ENCODE data around the gene RAB3IL1. TPM values are rescaled to one million over a fixed set of nuclear protein-coding genes. Genes with fewer than 3 reads are reported as not detected.
A peak's percentile ranks its signal among the peaks of the same experiment; 100 is the strongest.
"Not testable (repeated sequence)": the region's sequence is repeated elsewhere in the genome, so short reads cannot be mapped to it uniquely, and the experiment has no call there.

RAB3IL1 gene
- total and polyA plus RNA-seq, 5 donors, result 9.7 to 18.9 (median 12.5) TPM

DNA sequence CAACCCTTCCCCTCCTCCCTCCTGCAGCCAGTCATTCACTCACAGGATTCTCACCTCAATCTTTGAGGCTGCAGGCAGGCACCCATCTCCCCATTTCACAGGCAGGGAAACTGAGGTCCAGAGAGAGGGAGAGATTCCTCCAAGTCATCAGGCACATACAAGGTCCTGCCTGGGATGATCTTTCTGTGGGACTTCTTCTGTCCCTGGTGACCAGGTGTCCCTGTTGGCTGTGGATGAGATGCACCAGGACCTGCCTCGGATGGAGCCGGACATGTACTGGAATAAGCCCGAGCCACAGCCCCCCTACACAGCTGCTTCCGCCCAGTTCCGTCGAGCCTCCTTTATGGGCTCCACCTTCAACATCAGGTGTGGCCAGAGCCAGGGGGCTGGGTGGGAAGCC is 42.3 kb upstream of the RAB3IL1 start:
- Histone ChIP-seq H3K4me1 (ENCODE audit: control insufficient read depth, insufficient read depth, low read length) (peaks cover 28% of the 10 kb centered on the region), H3K9me3 (ENCODE audit: control insufficient read depth, low read length) (no peaks in the 10 kb centered on the region), H3K4me3 (ENCODE audit: low read length) (no peak overlapping the region), H3K27me3 (ENCODE audit: control insufficient read depth, insufficient read depth) (no peaks in the 10 kb centered on the region), H3K27ac (ENCODE audit: low read length) (no peak overlapping the region)
- ATAC-seq (no peak), DNase-seq (no peak)
- intact Hi-C loops (cut with DNase I), result loop anchor here in 1 of 4 donors (10.0 kb wide), 1 partner anchor 95 kb away; no protein-coding TSS in a partner anchor
- WGBS, result 91% methylated on average over 6 of the region's 6 CpGs

DNA sequence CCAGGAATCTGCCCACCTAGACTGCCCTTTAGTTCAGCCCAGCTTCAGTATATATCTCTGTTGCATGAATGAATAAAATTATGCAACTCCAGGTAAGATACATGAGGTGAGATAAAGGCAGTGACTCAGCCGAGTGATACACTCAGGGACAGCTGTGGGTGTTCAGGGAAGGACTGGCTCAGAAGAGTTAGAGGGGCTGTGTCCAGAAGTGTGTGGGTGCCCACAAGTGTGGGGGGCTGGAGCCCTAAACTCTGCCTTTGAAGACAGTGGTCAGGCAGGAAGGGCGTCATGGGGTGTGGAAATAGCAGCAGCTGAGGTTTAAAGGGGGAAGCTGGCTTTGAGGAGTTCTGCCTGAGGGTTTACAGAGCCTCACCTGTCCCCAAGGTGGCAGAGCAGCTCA is 41.7 kb upstream of the RAB3IL1 start:
- intact Hi-C loops (cut with DNase I), result loop anchor here in 1 of 4 donors (10.0 kb wide), 1 partner anchor 96 kb away; no protein-coding TSS in a partner anchor
- H3K4me1 ChIP-seq (ENCODE audit: control insufficient read depth, insufficient read depth, low read length), result peaks cover 28% of the 10 kb centered on the region

DNA sequence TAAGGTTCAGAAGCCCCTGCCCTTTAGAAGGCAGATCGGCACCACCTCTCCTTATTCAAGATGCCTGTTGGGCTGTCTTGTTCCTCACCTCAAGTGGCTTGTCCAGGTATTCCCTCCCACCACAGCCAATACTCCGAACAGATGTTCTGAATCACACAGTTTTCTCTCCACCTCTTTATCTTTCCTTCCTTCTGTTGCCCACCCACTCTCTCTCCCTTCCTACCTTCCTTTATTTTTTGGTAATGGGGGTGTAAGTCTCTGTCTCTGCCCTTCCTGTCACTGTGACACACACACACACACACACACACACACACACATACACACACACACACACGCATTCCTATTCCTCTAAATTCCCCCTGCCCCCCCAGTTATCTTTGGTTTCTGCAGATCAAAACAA is 41.2 kb upstream of the RAB3IL1 start:
- intact Hi-C loops (cut with DNase I), result loop anchor here in 1 of 4 donors (10.0 kb wide), 1 partner anchor 96 kb away; no protein-coding TSS in a partner anchor
- 63% methylated on average over 3 of the region's 3 CpGs for WGBS
- H3K4me3 ChIP-seq (ENCODE audit: low read length), result no peak overlapping the region

More for the DNA sequence above, 41.7 kb upstream of the RAB3IL1 start:
- H3K9me3 ChIP-seq (ENCODE audit: control insufficient read depth, low read length), result no peaks in the 10 kb centered on the region
- H3K27ac ChIP-seq (ENCODE audit: low read length), result no peak overlapping the region
- DNase-seq, result no peak
- no peaks in the 10 kb centered on the region for H3K27me3 ChIP-seq (ENCODE audit: control insufficient read depth, insufficient read depth)
- no peak for ATAC-seq
- WGBS, result 35% methylated on average over 2 of the region's 2 CpGs
- no peak overlapping the region for H3K4me3 ChIP-seq (ENCODE audit: low read length)

DNA sequence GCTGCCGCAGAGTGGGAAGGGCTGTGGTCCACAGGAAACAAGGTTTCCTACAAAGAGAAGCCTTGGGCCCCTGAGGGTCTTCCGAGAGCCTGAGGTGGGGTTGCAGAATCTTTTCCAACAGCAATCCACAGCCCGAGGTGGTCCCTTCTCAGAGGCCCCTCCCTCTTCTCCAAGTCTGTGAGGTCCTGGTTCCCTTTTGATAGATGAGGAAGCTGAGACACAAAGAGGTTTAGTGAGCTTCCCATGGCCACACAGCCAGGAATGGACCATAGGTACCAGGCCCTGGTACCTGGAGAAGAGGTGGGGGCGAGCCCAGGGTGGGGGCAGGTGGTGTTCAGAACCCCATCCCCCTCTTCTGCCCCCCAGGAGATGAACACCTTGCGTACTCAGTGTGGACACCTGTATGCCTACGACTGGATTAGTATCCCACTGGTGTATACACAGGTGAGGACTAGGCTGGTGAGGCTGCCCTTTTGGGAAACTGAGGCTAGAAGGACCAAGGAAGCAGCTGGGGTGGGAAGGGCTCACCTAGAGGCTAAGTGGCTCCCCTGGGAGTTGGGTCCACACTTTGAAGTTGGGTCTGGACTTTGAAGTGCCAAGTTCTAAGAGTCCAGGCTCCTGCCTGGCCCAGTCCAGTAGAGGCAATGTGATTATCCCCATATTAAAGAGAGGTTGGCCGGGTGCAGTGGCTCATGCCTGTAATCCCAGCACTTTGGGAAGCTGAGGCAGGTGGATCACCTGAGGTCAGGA is 39.8 kb upstream of the RAB3IL1 start:
- DNase-seq, result no peak
- no peak for ATAC-seq
- WGBS, result 89% methylated on average over 7 of the region's 7 CpGs
- intact Hi-C loops (cut with DNase I), result loop anchor here in 1 of 4 donors (10.0 kb wide), 1 partner anchor 98 kb away; no protein-coding TSS in a partner anchor
- Histone ChIP-seq H3K27ac (ENCODE audit: low read length) (no peak overlapping the region), H3K4me3 (ENCODE audit: low read length) (no peak overlapping the region), H3K4me1 (ENCODE audit: control insufficient read depth, insufficient read depth, low read length) (peaks cover 13% of the 10 kb centered on the region), H3K9me3 (ENCODE audit: control insufficient read depth, low read length) (no peaks in the 10 kb centered on the region), H3K27me3 (ENCODE audit: control insufficient read depth, insufficient read depth) (no peaks in the 10 kb centered on the region)

More for the DNA sequence above, 41.2 kb upstream of the RAB3IL1 start:
- ATAC-seq (no peak), DNase-seq (no peak)
- no peaks in the 10 kb centered on the region for H3K27me3 ChIP-seq (ENCODE audit: control insufficient read depth, insufficient read depth)
- H3K4me1 ChIP-seq (ENCODE audit: control insufficient read depth, insufficient read depth, low read length), result peaks cover 24% of the 10 kb centered on the region
- H3K9me3 ChIP-seq (ENCODE audit: control insufficient read depth, low read length), result no peaks in the 10 kb centered on the region
- H3K27ac ChIP-seq (ENCODE audit: low read length), result no peak overlapping the region

DNA sequence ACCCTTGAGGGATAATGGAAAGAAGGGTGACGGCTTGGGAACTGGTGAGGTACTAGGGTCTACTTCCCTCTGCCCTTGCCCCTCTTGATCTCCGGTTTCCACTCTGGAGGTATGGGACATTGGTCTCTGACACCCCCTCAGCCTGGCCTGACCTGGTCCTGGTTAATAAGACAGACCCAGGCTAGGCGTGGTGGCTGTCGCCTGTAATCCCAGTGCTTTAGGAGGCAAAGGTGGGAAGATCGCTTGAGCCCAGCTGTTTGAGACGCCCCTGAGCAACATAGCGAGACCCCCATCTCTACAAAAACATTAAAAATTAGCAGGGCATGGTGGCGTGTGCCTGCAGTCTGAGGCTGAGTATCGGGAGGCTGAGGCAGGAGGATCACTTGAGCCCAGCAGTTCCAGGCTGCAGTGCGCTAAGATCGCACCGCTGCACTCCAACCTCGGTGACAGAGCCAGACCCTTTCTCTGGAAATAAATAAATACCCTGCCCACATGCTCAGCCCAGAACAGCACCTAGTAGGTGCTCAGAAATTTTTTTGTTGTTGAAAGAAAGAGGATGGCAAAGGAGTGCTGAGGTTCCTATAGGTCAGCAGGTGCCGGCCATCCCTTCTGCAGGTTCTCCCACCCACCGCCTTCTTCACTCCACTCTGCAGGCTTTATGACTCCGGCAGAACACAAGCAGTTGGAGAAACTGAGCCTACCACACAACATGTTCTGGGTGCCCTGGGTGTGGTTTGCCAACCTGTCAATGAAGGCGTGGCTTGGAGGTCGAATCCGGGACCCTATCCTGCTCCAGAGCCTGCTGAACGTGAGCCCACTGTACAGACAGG is 39.0 kb upstream of the RAB3IL1 start:
- DNase-seq (no peak), ATAC-seq (no peak)
- peak overlapping the region; percentile 31 for H3K4me3 ChIP-seq (ENCODE audit: low read length)
- H3K27ac ChIP-seq (ENCODE audit: low read length), result peak overlapping the region; percentile 8
- no peaks in the 10 kb centered on the region for H3K9me3 ChIP-seq (ENCODE audit: control insufficient read depth, low read length)
- H3K4me1 ChIP-seq (ENCODE audit: control insufficient read depth, insufficient read depth, low read length), result peaks cover 5% of the 10 kb centered on the region
- WGBS, result 92% methylated on average over 20 of the region's 20 CpGs
- no peaks in the 10 kb centered on the region for H3K27me3 ChIP-seq (ENCODE audit: control insufficient read depth, insufficient read depth)
- intact Hi-C loops (cut with DNase I), result loop anchor here in 1 of 4 donors (10.0 kb wide), 1 partner anchor 98 kb away; no protein-coding TSS in a partner anchor

DNA sequence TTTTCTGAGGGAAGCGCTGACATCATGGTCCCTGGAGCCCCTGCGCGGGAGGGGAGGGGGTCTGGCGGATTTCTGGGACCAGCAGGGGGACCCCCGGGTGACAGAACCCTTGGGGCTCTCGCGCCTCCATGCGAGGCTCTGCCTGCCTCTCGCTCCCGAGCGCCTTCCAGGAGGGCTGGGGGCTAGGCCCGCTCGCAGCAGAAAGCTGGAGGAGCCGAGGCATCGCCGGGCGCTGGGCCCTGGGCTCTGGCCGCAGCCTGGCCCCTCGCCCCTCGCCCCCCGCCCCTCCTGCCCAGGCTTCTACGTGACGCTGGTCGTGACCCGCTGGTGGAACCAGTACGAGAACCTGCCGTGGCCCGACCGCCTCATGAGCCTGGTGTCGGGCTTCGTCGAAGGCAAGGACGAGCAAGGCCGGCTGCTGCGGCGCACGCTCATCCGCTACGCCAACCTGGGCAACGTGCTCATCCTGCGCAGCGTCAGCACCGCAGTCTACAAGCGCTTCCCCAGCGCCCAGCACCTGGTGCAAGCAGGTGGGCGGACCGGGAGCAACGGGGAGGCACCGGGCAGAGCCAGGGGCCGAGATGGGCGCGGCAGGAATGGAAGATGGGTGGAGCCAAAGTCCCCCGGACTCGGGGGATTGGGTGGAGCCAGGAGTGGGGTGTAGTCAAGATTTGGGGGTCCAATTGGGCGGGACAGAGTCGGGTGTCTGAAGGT is 38.2 kb upstream of the RAB3IL1 start:
- peak; percentile 47 to 52 for ATAC-seq
- H3K4me1 ChIP-seq (ENCODE audit: control insufficient read depth, insufficient read depth, low read length), result peaks cover under 1% of the 10 kb centered on the region
- H3K4me3 ChIP-seq (ENCODE audit: low read length), result peak overlapping the region; percentile 31
- no peaks in the 10 kb centered on the region for H3K27me3 ChIP-seq (ENCODE audit: control insufficient read depth, insufficient read depth)
- WGBS, result 5% methylated on average over 56 of the region's 56 CpGs
- no peaks in the 10 kb centered on the region for H3K9me3 ChIP-seq (ENCODE audit: control insufficient read depth, low read length)
- intact Hi-C loops (cut with DNase I), result loop anchor here in 1 of 4 donors (10.0 kb wide), 1 partner anchor 99 kb away; no protein-coding TSS in a partner anchor
- peak; percentile 57 to 78 (median 78) for DNase-seq
- H3K27ac ChIP-seq (ENCODE audit: low read length), result peak overlapping the region; percentile 8

DNA sequence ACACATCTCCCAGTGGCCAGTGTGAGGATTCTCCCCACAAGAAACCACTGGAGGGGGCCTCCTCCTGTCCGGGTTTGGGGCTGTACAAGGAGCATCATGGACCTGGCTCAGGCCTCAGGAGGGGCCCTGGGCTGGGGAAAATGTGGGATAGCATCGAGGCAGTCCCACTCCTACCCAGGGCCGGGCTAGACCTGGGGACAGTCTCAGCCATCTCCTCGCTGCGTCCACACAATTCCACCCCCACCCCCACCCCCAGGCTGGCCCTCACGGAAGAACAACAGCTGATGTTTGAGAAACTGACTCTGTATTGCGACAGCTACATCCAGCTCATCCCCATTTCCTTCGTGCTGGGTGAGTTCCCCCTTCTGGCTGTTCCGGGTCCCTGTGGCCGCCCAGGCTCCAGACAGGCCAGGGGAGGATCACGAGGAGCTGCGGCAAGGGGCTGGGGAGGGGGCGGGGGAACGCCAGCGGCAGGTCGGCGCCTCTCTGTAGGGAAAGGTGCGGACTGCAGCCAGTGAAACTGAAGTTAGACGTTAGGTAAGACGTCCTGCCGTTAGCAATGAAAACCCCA is 37.6 kb upstream of the RAB3IL1 start:
- intact Hi-C loops (cut with DNase I), result loop anchor here in 1 of 4 donors (10.0 kb wide), 1 partner anchor 100 kb away; no protein-coding TSS in a partner anchor
- Histone ChIP-seq H3K4me1 (ENCODE audit: control insufficient read depth, insufficient read depth, low read length) (no peaks in the 10 kb centered on the region), H3K27ac (ENCODE audit: low read length) (peak overlapping the region; percentile 42), H3K27me3 (ENCODE audit: control insufficient read depth, insufficient read depth) (no peaks in the 10 kb centered on the region), H3K9me3 (ENCODE audit: control insufficient read depth, low read length) (no peaks in the 10 kb centered on the region), H3K4me3 (ENCODE audit: low read length) (peak overlapping the region; percentile 31)
- DNase-seq (peak; percentile 74 to 88 (median 87)), ATAC-seq (peak; percentile 81 to 83)
- 5% methylated on average over 21 of the region's 21 CpGs for WGBS

DNA sequence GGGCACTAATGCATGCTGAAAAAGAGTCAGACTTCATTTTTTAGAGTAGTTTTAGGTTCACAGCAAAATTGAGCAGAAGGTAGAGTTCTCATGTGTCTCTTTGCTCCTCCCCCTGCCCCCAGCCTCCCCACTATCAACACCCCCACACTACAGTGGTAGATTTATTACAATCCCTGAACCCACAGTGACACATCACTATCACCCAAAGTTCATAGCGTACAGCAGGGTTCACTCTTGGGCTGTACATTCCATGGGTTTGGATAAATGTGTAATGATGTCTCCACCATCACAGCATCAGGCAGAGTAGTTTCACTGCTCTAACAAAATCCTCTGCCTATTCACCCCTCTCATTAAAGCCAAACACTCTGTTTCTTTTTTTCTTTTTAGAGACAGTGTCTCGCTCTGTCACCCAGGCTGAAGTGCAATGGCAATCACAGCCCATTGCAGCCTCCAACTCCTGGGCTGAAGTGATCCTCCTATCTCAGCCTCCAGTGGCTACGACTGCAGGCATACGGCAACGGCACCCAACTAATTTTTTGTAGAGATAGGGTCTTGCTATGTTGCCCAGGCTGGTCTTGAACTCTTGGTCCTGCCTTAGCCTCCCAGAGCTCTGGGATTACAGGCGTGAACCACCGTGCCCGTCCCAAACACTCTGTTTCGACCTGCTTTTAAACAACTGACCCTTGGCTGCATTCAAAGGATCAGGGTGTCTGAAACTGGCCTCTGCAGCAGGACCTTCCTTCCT is 36.9 kb upstream of the RAB3IL1 start:
- Histone ChIP-seq H3K9me3 (ENCODE audit: control insufficient read depth, low read length) (no peaks in the 10 kb centered on the region), H3K4me1 (ENCODE audit: control insufficient read depth, insufficient read depth, low read length) (no peaks in the 10 kb centered on the region), H3K27ac (ENCODE audit: low read length) (peak overlapping the region; percentile 42), H3K27me3 (ENCODE audit: control insufficient read depth, insufficient read depth) (no peaks in the 10 kb centered on the region), H3K4me3 (ENCODE audit: low read length) (no peak overlapping the region)
- 94% methylated on average over 9 of the region's 9 CpGs for WGBS
- ATAC-seq, result no peak
- intact Hi-C loops (cut with DNase I), result loop anchor here in 1 of 4 donors (10.0 kb wide), 1 partner anchor 101 kb away; no protein-coding TSS in a partner anchor
- DNase-seq, result no peak

DNA sequence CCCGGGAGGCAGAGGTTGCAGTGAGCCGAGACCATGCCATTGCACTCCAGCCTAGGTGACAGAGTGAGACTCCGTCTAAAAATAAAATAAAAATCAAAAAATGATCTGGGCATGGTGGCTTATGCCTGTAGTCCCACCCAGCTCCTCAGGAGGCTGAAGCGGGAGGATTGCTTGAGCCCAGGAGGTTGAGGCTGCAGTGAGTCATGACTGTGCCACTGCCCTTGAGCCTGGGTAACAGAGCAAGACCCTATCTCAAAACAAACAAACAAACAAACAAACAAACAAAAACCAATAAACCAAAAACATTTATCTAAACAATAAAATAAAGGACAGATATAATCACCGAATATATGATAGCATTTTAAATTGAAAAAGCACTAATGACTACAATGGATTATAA is 36.3 kb upstream of the RAB3IL1 start:
- H3K9me3 ChIP-seq (ENCODE audit: control insufficient read depth, low read length); ATAC-seq; DNase-seq; H3K4me3 ChIP-seq (ENCODE audit: low read length); H3K4me1 ChIP-seq (ENCODE audit: control insufficient read depth, insufficient read depth, low read length); H3K27me3 ChIP-seq (ENCODE audit: control insufficient read depth, insufficient read depth); H3K27ac ChIP-seq (ENCODE audit: low read length): not testable (repeated sequence)
- intact Hi-C loops (cut with DNase I), result loop anchor here in 1 of 4 donors (10.0 kb wide), 1 partner anchor 101 kb away; no protein-coding TSS in a partner anchor
- 92% methylated on average over 5 of the region's 5 CpGs for WGBS
